ENCODE measurements around the gene RGCC. TPM values are rescaled to one million over a fixed set of nuclear protein-coding genes. Genes with fewer than 3 reads are reported as not detected.
"Not testable (repeated sequence)": the region's sequence is repeated elsewhere in the genome, so short reads cannot be mapped to it uniquely, and the experiment has no call there.

The RGCC gene
- total RNA-seq, 1 donor from 2014 or later = 212 TPM

DNA sequence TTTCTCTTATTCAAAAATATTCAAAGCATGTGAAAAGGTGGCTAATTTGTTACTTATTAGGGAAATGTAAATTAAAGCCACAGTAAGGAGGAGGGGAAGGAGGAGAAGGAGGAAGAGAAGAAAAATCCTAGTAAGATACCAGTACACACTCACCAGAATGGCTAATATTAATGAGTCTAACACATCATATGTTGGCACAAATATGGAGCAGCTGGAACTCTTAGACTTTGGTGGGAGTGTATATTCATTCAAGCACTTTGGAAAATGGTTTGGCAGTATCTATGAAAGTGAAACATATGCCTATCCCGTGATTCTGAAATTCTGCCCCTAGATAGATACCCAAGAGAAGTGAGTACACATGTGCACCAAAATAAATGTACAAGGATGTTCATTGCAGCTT is 38.1 kb upstream of the RGCC start:
- H3K4me3 ChIP-seq = no peak overlapping the region
- intact Hi-C loops (cut with DNase I) = no loop called here
- no peak for DNase-seq (ENCODE audit: extremely low spot score in 2 of 2)
- H3K9me3 ChIP-seq = no peaks in the 10 kb centered on the region
- no peaks in the 10 kb centered on the region for H3K36me3 ChIP-seq
- H3K27ac ChIP-seq = no peak overlapping the region
- TF ChIP-seq POLR2AphosphoS5 (IDR thresholded peaks at IDR 0.05; ENCODE audit: insufficient read depth in 1 of 2, low read depth in 1 of 2) (no peak), POLR2A (IDR thresholded peaks at IDR 0.05) (no peak)
- TF ChIP-seq, protein P1, sequence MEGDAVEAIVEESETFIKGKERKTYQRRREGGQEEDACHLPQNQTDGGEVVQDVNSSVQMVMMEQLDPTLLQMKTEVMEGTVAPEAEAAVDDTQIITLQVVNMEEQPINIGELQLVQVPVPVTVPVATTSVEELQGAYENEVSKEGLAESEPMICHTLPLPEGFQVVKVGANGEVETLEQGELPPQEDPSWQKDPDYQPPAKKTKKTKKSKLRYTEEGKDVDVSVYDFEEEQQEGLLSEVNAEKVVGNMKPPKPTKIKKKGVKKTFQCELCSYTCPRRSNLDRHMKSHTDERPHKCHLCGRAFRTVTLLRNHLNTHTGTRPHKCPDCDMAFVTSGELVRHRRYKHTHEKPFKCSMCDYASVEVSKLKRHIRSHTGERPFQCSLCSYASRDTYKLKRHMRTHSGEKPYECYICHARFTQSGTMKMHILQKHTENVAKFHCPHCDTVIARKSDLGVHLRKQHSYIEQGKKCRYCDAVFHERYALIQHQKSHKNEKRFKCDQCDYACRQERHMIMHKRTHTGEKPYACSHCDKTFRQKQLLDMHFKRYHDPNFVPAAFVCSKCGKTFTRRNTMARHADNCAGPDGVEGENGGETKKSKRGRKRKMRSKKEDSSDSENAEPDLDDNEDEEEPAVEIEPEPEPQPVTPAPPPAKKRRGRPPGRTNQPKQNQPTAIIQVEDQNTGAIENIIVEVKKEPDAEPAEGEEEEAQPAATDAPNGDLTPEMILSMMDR (IDR thresholded peaks at IDR 0.05) = no peak
- no peaks in the 10 kb centered on the region for H3K27me3 ChIP-seq
- no peaks in the 10 kb centered on the region for H3K4me1 ChIP-seq

DNA sequence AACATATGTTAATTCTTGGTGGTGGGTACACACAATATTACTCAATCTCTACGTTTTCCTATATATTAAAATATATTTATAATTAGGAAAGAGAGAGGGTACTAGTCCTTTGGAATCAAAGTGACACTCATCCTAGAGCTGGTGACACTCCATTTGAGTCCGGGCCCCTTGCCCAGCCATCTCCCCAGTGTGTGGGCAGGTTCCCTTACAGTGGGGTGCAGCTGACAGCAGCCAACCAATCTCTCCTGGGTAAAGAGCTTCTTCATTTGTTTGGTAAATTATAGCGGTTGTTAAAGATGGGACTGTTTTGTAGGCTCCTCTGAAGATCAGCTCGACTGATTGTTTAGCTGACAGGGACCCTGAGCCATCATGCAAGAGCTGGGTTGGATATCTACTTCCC is 37.2 kb upstream of the RGCC start:
- TF ChIP-seq, protein P1 (IDR thresholded peaks at IDR 0.05) = no peak
- no peak for TF ChIP-seq POLR2AphosphoS5 (IDR thresholded peaks at IDR 0.05; ENCODE audit: insufficient read depth in 1 of 2, low read depth in 1 of 2)
- TF ChIP-seq POLR2A (IDR thresholded peaks at IDR 0.05) = no peak
- DNase-seq (ENCODE audit: extremely low spot score in 2 of 2) = no peak
- Histone ChIP-seq H3K9me3 (no peaks in the 10 kb centered on the region), H3K4me3 (no peak overlapping the region), H3K36me3 (no peaks in the 10 kb centered on the region), H3K4me1 (no peaks in the 10 kb centered on the region), H3K27ac (no peak overlapping the region), H3K27me3 (no peaks in the 10 kb centered on the region)
- intact Hi-C loops (cut with DNase I) = no loop called here

DNA sequence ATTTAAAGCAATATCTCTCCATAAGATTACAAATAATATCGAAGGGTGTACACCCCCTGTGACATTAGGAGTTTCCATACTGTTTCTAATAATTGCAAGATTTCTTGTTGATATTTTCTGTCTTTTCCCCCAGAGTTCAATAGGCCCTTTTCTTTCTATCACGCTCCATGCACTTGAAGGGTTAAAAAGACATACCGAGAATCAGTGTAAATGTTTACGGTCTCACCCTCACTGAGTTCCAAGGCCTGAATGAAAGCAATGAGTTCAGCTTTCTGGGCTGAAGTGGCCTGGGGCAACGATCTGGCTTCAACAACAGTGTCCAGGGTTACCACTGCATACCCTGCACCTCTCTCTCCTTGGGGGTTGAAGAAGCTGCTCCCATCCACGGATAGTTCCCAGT is 36.0 kb upstream of the RGCC start:
- intact Hi-C loops (cut with DNase I) = not testable (repeated sequence)

DNA sequence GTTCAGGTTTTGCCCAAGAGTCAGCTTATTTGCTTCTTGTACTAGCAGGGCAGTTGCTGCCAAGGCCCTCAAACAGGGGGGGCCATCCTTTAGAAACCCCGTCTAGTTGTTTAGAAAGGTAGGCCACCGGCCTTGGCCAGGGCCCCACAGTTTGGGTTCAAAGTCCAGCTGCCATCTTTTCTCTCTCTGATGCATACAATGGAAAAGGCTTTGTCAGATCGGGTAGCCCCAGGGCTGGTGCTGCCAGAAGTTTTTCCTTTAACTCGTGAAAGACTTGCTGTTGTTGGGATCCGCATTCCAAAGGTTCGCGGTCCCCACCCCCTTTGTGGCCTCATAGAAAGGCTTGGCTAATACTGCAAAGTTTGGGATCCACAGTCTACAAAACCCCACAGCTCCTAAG is 35.4 kb upstream of the RGCC start:
- H3K36me3 ChIP-seq; DNase-seq (ENCODE audit: extremely low spot score in 2 of 2); intact Hi-C loops (cut with DNase I); H3K4me3 ChIP-seq; H3K27me3 ChIP-seq; H3K9me3 ChIP-seq; H3K4me1 ChIP-seq; H3K27ac ChIP-seq: not testable (repeated sequence)

More for the DNA sequence above, 36.0 kb upstream of the RGCC start:
- H3K27me3 ChIP-seq; H3K4me3 ChIP-seq; H3K36me3 ChIP-seq; H3K9me3 ChIP-seq; DNase-seq (ENCODE audit: extremely low spot score in 2 of 2); H3K4me1 ChIP-seq; H3K27ac ChIP-seq: not testable (repeated sequence)

DNA sequence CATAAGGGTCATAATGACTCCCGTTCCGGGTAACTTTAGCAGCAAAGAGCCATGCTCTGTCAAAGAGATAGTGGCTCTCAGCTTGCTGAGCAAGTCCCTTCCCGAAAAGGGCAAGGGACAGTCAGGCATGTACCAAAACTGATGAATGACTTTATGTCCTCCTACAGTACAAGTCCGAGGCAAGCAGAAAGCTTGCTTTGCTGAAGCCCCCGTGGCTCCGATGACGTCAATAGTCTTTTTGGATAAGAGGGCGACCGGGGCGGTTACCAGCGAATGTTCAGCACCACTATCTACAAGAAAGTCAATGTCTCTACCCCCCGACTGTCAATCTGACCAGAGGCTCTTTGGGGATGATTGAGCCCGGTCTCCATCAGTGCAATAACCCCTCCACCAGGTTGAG is 34.1 kb upstream of the RGCC start:
- H3K36me3 ChIP-seq; H3K4me1 ChIP-seq; DNase-seq (ENCODE audit: extremely low spot score in 2 of 2); H3K27ac ChIP-seq; H3K4me3 ChIP-seq; H3K27me3 ChIP-seq; H3K9me3 ChIP-seq; intact Hi-C loops (cut with DNase I): not testable (repeated sequence)

DNA sequence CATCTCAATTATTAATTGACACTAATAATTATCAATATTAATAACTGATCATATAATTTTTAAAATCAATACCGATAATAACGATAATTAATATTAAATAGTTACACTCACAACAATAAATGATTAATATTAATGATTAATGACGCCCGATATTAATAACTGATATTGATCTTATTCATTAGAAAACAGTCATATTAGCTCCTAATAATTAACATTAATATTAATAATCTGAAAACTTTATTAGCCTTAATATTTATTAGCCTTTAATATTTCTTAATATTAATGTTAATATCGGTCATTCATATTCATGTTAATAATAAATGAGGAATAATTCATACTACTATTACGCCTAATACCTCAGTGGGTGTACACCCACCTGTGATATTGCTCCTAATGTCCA is 32.7 kb upstream of the RGCC start:
- DNase-seq (ENCODE audit: extremely low spot score in 2 of 2); intact Hi-C loops (cut with DNase I); H3K27me3 ChIP-seq; H3K9me3 ChIP-seq; H3K4me3 ChIP-seq; H3K36me3 ChIP-seq; H3K27ac ChIP-seq; H3K4me1 ChIP-seq: not testable (repeated sequence)

DNA sequence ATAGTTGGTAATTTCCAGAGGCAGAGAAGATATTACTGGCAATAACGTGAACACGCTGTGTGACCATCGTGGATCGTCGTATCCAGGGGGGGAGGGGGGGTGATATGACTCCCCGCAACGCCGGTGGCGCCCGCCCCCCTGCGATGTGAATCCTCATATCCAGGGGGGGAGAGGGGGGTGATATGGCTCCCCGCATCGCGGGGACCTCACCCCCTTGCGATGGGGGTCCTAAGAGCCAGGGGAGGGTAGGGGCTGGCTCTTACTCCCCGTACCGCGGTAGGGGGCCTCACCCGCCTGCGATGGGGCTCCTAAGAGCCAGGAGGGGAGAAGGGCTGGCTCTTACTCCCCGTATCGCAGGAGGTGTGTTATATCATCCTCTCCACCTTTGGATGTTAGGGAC is 31.3 kb upstream of the RGCC start:
- TF ChIP-seq POLR2AphosphoS5 (IDR thresholded peaks at IDR 0.05; ENCODE audit: insufficient read depth in 1 of 2, low read depth in 1 of 2) (no peak), POLR2A (IDR thresholded peaks at IDR 0.05) (no peak)
- TF ChIP-seq, protein P1 (IDR thresholded peaks at IDR 0.05) = no peak
- intact Hi-C loops (cut with DNase I) = no loop called here
- H3K9me3 ChIP-seq = no peaks in the 10 kb centered on the region
- no peak overlapping the region for H3K4me3 ChIP-seq
- H3K4me1 ChIP-seq = peaks cover 7% of the 10 kb centered on the region
- no peaks in the 10 kb centered on the region for H3K36me3 ChIP-seq
- H3K27ac ChIP-seq = no peak overlapping the region
- DNase-seq (ENCODE audit: extremely low spot score in 2 of 2) = no peak
- no peaks in the 10 kb centered on the region for H3K27me3 ChIP-seq
